ENCODE data around the gene FBXW7.

Gene FBXW7

DNA sequence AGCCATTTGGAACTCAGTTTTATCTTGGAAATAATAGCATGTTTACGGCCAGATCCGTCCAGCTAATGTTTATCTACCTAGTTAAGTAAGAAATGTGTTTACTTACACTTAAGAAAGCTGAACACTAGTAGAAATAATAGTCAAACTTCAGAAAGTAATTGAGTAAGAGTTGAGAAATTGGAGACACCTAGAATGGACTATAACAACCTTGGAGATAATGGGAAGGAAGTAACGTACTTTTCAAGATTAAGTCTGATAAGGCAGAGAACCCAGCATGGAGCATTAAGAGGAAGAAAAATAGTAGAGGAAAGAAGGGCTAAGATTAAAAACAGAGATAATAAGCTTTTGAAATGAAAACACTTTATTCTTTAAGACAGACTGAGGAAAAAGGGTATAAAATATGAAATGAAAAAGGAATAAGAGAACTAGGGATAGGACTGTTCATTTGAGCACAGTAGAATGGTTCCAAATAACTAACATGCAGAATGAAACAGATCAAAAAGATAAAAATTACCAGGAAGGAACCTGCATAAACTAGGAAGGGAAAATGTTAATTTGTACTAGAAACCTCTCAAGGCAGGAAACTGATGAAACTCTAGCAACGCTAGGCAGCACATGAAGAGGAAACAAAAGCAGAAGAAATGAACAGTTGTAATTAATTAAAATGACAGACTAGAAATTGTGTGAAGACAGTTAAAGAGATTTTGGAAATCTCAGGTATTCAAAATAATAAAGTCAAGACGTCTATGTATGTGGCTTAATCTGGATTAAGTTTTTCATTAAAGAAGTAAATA is 71.7 kb downstream of the FBXW7 start:
- DNase-seq = no peak

DNA sequence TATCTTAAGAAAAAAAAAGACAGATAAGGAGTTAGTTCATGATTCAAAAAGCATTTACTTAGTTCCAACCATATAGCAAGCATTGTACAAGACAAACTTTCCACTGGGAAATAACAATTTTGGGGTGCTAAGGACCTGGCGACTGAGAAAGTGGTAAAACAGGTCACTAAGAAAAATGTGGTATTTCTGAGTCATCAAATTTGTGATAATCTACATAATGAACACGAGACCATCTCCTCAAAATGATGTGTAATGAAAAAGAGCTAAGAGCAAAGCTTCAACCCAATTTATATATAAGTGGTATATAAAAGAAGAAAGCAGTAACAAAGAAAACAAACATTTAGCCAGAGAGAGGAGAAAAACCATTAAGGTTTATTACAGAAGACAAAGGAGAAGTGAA is 72.3 kb downstream of the FBXW7 start:
- no peak for DNase-seq

DNA sequence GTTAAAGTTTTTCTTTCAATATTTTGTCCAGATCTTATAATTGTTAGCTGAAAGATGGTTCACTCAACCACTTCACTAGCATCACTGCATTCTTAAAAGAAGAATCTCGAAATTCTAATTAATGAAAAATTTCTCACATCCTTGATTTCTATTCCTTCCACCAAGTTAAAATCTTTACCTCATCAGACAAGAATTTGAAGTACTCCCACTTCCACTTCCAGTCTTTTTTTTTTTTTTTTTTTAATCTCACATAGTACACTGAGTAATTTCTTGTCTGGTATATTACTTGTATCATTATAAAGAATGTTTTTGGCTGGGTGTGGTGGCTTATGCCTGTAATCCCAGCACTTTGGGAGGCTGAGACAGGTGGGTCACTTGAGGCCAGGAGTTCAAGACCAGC is 73.2 kb downstream of the FBXW7 start:
- DNase-seq = no peak

DNA sequence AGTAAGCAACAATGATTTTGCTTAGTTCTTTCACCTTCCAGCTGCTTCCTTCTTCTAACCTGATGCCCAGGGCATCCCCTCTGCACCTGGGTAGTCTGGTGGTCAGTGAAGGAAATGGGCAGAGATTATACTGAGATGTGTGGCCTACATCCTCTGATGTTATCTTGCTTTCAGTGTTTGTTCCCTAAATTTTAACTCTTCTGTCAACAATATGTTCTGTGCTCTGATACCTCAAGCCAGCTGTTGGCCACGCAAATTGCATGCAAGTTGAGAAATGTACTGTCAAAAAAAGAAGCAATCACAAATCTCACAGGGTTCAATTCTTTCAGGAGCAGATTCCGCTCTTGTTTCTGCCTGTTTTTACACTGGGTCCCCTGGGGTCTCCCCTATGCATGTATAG is 73.8 kb downstream of the FBXW7 start:
- no peak for DNase-seq

DNA sequence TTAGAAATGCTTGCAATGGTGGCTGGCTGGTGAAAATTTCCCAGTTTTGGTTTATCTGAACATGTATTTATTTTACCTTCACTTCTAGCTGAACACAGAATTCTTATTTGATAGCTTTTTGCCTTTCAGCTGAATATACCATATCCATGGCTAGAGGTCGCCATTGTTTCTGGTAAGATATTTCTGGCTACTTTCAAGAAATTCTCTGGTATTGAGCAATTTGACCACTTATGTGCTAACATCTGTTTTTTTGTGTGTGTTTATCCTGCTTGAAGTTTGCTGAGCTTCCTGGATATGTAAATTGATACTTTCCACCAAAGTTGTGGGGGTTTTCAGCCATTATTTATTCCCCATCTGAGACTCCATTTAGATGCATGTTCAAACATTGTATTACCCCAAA is 75.4 kb downstream of the FBXW7 start:
- no peak for DNase-seq

DNA sequence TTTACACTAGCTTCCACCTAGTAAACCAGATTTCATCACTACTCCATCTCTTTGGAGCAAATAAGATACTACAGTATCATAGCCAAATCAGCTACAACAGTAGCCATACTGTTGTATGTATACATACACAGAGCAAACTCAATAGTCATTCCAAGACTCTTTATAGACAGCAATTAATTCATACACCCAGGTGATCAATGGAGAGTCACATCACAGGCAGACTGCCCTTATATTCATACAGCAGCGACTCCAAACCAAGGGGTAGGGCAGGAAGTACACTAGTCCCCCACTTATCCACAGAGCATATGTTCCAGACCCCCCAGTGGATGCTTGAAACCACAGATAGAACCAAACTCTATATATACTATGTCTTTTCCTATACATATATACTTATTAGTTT is 76.6 kb downstream of the FBXW7 start:
- no peak for DNase-seq

DNA sequence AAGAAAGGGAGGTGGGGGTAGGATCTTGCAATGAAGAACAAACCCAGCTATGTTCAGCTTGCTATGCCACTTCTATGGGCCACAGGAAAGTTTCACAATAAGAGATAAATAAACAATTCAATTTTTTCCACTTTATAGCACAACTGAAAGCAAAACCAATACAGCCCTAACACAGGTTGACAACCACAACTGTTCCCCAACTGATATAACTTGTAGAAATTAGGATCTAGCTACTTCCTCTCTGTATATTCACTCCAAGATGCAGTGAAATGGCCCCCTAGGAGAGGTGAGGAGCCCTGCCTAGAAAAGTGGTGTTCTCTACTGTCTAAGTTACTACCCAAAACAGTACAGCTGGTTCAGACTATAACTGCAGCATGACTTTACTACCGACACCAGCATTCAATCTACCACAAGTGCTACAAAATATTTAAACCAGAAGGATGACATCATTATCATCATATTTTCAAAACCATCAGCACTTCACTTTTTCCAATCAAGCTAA is 77.0 kb downstream of the FBXW7 start:
- DNase-seq = no peak

DNA sequence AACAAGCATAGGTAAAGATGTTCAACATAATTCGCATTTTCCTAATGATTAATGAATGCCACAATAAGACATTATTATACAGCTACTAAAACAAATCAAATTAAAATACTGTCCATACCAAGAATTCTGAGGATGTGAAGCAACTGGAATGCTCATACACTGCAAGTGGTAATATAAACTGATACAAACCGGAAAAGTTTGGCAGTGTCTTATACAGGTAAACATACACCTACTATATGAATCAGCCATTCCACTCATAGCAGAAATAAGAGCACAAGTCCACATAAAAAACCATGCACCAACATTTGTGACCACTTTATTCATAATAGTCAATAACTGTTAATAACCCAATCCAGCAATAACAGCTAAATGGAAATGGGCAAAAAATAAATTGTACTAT is 79.3 kb downstream of the FBXW7 start:
- DNase-seq = no peak

DNA sequence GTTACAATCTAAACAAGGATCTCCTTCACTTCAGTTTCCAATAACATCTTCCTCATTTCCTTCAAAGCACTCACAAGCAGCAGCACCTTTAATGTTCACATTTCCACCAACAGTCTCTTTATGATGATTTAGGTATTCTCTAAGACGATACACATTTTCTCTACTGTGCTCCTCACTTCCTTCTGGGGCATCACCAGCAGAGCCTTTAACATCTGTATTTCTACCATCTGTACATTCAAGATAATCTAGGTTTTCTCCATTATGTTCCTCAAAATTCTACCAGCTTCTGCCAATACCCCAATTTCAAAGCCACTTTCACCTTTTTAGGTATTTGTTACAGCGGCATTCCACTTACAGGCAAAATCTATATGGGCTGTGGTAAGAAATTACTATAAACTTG is 80.6 kb downstream of the FBXW7 start:
- DNase-seq = no peak

DNA sequence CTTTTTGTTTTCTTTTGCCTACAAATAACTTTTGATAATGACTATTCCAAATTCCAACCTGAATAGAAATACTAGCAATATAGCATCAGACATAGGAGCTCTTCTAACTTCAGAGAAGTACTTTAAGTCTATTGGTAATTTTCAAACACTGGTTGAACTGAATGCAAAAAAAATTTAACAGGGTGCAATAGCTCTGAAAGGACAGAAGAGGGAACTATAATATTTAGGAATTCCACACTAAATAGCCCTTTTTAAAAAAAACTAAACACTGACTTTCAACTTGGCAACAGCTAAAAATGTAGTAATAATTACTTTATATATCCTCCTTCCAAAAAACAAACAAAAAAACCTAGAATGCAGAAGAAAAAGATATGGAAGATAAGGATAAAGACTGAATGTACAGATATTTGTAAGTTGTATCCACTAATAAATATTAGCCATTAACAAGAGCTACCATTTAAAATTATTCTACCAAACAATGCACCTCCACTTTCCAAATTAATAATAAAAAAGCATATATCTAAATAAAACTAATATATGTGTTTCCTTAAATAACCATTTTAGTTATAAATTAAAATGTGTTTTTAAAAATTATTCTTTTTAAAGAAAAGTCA is 81.4 kb downstream of the FBXW7 start:
- no peak for DNase-seq

DNA sequence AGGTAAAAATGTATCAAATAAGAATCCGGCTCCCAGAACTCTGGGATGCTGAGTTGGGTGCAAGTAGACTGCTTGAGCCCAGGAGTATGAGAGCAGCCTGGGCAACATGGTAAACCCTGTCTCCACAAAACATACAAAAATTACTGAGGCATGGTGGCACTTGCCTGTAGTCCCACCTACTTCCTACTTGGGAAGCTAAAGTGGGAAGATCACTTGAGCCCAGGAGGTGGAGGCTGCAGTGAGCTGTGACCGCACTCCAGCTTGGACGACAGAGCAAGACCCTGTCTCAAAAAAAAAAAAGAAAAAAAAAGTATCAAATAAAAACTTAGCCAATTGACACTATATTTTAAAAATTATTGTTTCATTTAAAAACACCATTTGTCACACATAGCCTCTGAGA is 84.4 kb downstream of the FBXW7 start:
- no peak for DNase-seq

DNA sequence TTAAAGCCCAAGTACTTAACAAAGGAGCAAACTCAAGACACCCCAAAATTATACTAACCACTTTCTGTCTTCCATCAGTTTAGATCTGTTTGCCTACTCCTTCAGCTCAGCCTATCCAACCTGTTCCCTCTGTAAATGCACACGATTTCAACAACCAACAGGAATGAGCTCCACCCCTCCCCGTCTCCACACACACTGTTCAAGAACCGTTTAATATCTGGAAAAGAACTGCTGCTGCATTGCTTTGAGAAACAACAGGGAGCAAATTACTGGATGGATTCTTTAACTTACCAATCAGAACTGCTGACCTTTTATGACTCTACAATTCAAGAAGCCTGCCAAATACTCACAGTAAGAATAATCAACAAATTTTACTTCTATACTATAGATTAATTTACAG is 87.0 kb downstream of the FBXW7 start:
- no peak for DNase-seq

DNA sequence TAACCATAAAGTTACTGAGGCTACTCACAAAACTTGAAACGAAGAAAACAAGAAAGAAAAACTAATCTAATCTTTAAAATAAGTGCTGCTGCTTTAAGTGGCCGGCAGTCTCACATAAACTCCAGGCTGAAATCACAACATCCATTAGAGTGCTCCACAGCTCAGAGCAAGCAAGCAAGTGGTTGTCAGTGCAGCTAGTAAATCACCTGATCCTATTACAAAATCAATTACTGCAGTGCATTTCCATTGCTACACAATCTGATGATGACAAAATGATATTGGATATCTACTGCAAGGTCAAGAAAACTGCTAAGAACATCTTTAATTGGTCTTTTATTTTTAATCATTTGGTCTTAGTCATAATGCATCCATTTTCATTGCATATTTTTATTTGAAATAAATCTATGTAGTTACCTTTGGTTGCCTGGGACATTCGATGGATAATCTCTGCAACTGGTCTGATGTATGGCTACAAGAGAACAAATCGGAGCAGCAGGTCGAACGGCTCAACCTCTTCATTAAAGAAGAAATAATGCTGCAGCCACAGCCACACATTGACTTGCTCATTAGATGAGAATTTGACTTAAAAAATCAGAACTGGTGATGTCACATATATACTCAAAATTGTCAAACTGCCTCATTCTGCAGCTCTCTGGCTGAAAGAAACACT is 87.7 kb downstream of the FBXW7 start:
- peak; percentile 12 for DNase-seq

DNA sequence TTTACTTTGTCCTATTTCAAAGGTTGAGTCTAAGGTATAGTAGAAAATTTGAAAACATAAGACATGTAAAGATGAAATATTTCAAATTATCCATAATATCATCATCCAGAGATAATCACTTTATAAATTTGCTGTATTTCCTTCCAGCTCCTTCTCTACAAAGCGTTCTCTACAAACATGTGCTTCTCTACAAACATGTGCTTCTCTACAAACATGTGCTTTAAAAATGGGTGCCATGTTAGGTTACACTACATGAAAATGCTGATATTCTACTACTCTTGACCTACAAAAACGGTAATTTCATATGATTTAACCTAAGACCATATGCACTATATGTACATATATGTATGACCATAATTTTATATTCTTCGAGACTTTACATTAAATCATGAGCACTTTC is 92.0 kb downstream of the FBXW7 start:
- DNase-seq = no peak

DNA sequence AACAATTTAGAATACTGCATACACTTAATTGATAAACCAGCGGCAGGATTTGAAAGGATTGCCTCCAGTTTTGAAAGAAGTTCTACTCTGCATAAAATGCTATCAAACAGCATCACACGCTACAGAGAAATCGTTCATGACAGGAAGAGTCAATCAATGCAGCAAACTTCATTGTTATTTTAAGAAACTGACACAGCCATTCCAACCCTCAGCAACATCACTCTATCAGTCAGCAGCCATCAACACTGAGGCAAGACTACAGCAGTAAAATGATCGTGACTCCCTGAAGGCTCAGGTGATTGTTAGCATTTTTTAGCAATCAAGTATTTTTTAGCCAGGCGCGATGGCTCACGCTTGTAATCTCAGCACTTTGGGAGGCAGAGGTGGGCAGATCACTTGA is 98.3 kb downstream of the FBXW7 start:
- DNase-seq = no peak

DNA sequence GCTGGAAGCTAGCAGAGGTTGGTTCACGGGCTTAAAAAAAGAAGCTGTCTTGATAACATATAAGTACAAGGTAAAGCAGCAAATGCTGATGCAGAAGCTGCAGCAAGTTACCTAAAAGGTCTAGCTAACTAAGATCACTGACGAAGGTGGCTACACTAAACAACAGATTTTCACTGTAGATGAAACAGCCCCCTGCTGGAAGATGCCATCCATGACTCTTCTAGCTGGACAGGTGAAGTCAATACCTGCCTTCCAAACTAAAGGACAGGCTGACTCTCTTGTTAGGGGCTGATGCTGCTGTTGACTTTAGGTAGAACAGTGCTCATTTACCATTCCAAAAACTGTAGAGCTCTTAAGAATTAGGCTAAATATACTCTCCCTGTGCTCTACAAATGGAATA is 99.5 kb downstream of the FBXW7 start:
- DNase-seq = no peak

DNA sequence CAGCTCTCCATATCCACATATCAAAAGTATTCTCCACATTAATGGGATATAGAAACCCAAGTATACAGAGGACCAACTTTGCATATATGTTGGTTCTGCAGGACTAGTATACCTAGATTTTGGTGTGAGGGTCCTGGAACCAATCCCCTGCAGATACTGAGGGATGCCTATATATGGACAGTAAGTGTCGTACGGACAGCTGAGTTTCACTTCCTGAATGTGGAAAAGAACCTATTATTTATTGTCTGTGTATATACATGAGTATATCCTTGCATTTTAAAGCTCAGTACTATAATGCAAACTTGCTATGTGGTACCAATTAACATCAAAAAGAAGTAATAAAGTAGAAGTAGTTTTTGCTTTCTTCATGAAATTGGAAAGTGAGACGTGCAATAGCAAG is 101.9 kb downstream of the FBXW7 start:
- no peak for DNase-seq

DNA sequence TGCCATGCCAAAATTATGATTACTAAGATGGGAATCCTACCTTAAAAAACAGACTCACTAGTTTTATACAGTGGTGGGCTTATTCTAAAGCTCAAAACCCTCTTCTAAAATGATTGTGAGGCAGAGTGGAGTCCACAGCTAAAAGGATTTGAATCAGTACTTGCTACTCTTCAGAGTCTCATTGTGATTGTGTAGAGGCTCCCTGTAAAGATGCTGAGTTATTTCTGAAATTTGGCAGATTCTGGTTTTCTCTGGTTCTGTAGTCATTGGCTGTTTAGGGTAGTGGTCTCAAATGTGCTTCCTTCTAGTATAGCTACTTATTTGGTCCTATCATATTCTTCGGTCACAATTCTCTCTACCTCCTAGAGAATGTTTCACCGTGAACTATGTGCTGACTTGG is 104.1 kb downstream of the FBXW7 start:
- DNase-seq = no peak

DNA sequence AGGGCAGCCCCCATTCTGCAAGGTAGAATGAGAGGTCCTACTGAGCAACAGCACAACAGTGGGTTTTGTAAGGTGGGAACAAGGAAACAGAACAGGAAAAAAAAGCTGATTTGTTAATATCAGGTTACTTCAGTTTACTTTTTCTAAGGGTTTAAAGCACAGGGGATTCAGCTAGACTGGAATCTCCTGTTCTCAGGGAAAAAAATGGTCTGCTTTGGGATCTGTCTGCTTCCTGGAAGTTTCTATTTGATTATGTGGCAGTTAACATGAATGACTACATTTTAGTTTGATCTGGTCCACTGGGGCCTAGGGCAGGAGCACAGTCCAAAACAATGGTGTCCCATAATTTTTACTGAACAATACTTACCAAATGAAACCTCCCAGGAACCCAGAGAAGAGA is 104.6 kb downstream of the FBXW7 start:
- DNase-seq = no peak

DNA sequence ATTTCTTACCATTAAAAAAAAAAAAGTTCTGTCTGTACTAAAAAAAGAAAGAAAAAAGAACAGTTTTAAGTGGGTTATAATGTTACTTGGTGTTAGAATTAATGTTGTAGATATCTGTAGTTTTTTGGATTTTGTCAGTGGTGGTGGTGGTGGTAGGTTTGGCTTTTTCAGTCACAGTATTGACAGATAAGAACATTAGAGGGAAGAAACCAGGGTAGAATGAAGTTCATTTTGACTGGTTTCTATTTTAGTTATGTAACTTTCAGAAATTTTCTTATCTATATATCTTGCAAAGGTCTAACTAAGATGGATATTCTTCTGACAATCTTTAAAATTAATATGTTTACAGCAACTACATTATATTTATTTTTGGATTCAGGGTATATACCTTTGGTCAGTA is 105.4 kb downstream of the FBXW7 start:
- no peak for DNase-seq

DNA sequence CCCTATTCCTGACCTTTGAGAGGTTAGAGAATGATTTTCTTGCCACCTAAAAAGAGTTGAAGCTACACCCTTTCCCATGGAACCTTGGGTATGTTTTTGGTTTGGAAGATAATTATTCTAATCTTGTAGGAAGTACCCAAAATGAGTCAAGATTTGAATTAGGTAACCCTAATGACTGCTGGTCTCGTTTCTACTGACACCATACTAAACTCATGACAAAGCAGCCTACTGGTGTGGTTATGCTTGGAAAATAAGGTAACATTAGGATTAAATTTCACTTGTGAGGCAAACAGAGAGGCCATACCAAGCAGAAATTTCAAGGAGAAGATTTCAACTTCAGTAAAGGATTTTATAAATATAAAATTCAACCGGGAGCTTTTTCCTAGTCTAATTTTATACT is 107.9 kb downstream of the FBXW7 start:
- DNase-seq = no peak

DNA sequence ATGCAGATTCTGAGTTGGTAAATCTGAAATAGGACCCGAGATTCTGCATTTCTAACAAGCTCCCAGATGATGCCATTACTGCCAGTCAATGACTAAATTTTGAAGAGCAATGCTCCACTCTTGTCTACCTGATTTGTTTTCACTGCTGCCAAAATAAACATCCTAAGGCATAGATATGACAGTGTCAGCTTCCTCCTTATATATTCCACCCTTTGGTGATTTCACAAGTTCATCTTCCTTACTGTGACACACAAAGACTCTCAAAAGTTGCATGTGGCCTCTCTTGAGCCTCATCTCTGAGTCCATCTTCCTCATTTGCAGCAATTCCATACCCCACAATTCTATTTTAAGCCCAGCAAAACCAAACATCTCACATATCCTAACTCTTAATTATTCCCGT is 110.9 kb downstream of the FBXW7 start:
- no peak for DNase-seq

DNA sequence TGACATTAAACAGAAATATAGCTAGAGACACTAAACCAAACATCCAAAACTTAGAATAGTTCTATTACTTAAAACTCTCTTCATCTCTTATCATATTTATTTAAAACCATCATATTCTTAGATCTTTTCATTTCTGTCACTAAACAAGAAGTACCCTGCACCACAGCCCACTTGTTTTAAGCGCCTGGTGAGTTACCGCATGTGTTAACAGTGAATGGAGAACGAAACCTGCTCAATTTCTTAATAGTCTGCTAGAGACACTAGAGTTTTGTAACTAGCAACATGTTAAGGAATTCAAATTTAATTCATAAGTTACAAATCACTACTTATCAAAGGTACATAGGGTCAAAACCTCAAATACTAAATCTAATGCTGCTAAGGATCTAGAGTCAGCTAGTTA is 111.5 kb downstream of the FBXW7 start:
- no peak for DNase-seq

DNA sequence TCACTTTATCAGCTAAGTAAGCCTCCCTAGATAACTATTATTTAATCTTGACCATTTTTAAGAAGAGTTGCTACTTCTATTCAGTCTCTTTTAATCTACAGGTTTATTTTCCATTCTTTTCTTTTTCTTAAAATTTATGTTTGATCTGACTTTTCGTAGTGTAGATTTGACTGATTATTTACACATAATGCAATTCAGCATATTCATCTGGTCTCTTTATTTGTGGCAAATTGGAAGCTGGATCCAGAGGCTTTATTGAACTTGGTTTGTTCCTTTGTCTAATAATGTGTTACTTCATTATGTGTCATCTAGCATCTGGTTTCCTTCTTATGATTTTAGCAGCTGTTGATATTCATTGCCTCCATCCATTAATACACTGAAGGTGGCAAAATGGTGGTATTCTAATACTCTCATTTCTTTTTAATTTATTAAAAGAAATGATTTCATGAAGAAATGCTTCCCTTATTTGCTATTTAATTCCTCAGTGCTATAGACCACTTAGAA is 113.0 kb downstream of the FBXW7 start:
- no peak for DNase-seq

Measured in NCI-H1436 (cell line).